ENCODE measurements around the gene INAFM2.

Gene INAFM2

DNA sequence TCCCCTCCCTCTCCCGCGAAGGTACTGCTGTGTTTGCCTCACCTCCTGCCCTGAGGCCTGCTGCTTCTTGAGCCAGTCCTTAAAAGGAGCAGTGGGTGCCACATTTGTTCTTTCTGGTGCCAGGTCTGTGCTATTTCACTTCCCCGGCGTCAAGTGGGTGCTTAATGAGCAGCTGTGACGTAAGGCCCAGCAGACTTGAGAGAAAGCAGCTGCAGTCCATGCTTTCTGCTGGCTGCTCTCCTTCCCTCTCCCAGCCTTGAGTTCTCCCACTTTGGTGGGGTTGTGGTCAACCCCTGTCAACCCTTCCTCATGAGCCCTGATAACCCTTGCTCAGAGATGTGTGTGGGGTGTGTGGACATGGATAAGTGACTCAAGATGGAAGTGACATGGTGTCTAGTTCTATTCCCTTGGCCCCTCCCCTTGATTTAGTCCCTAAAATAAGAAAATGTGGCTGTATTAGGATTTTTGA lies 6.9 kb downstream of the INAFM2 start:
- no peak for DNase-seq

DNA sequence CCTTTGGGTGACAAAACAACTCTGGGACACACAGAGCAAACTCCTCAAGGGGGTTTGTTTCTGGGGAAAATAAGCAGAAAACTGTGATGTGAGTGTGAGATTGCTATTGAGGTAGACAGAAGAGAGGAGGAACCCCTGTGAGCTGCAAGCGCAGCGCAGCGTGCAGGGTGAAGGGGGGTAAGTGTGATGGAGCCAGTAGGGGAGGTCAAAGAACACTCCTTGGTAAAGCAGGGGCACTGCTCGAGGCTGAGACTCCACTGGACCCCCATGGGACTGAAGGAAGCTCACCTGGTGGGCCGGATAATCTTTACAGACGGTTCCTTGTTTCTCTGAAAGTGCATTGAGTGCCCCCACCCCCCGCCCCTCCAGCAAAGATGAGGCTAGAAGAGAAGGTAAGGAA lies 7.5 kb downstream of the INAFM2 start:
- DNase-seq: no peak

GRCh38 chr15:40331637-40332036 lies 8.1 kb downstream of the INAFM2 start:
- DNase-seq: no peak

DNA sequence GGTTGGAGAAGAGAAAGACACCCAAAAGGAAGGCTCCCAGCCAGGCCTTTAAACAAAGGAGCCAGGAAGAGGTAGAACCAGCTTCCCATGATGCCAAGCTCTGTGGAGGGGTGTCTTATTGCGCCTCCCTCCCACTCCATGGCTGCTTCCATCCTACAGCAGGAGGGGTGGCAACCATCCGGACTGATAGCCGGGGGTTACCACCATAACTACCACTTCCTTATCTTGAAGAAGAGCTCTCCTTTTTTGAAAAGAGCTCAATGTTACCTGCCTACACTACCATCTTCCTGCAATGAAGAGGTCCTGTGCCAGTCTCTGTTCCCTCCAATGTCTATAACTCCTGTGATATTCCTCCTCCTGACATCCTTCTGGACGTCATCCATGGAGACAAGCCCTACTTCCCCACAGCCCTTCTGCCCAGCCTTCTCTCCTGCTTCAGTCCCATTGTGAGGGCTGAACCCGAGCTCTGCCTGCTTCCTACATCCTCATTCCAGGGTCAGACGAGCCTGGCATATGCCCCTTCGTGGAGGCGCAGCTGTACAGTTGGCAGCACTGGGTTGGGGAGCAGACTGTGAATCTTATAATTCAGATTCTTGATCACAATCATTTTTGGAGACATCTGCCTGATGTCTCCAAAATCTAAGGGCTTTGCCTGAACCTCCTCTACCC lies 8.8 kb downstream of the INAFM2 start:
- no peak for DNase-seq

DNA sequence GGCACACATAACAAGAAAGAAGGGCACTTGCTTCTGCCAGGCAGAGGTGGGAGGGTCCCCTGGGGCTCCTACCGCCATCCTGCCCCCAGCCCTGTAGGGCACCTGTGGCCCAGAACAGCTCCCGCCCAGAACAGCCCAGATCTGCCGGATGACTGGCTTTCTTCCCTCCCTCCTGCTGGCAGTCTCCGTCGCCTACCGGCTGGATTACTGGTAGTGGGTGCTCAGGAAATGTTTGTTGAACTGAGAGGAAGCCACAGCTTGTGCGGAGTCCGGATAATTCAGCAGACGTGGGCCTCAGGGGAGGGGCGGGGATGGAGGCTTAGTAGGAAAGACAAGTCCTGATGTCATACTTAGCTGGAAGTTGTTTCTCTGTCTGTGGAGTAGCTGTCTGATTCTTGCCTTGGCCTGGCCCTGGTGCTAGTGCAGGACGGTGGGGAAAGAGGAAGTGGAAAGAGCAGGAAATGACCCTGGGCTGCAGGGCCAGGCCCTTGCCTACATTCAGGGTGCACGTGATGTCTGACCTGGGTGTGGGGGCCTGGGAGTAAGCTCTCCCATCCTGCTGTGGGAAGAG lies 10.5 kb downstream of the INAFM2 start:
- peak; percentile 76 for DNase-seq

GRCh38 chr15:40334541-40334940 lies 11.0 kb downstream of the INAFM2 start:
- no peak for DNase-seq

GRCh38 chr15:40334941-40335795 lies 11.7 kb downstream of the INAFM2 start:
- no peak for DNase-seq

- peak; percentile 96 for DNase-seq
Measured at GRCh38 chr15:40335938-40336743, 12.6 kb downstream of the INAFM2 start.

DNA sequence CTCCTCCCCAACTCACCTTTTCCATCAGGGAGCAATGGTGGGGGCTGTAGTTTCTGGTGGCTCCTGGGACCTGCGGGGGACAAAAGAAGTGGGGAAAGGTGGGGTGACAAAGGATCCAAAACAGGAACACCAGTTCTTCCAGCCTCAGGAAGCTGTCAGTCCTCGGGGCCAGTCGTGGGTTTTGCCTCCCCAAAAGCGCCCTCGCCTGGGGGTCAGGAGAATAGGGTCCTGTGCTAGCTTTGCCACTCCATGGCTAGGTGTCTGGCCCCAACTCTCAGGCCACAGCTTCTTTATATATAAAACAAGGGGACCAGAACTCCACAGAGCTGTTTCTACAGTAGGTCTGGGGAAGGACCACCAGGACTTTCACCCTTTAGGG lies 13.2 kb downstream of the INAFM2 start:
- no peak for DNase-seq

GRCh38 chr15:40337597-40337996 lies 14.1 kb downstream of the INAFM2 start:
- no peak for DNase-seq

DNA sequence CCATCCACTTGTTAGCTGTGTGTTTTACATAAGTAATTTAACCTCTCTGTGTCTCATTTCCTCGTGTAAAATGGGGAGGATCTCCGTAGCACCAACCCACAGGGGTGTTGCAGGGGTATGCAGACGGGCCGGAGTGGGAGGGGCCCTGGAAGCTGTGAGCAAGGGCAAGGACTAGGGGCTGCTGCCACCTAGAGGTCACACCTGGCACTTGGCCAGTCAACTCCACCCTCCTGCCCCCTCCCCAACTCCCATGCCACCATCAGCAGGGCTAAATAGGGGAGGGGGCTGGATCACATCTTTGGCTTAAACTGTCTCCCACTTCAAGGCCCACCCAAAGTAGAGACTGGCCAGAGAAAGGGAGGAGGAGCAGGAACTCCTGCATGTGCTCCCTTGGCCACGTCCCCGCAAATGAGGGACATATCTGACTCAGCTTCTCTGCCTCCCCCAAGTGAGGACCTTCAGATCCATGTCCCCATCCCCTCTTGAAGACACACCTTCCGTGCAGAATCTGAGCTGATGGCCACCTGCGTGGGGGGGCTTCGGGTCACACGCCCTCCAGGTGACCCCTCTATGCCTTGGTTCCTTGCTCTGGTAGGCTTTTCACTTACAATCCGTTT lies 14.7 kb downstream of the INAFM2 start:
- peak; percentile 29 for DNase-seq

- DNase-seq: no peak
Measured at GRCh38 chr15:40338921-40339620, 15.6 kb downstream of the INAFM2 start.

- no peak for DNase-seq
Measured at GRCh38 chr15:40339621-40339945, 16.1 kb downstream of the INAFM2 start.

- DNase-seq: peak; percentile 63
Measured at GRCh38 chr15:40340038-40340739, 16.7 kb downstream of the INAFM2 start.

- peak; percentile 90 for DNase-seq
Measured at GRCh38 chr15:40340740-40341400, 17.4 kb downstream of the INAFM2 start, which contains the start of gene CCDC9B. CCDC9B (minus strand) TSS chr15:40340939; CDS start chr15:40340819, 120 bp downstream.

DNA sequence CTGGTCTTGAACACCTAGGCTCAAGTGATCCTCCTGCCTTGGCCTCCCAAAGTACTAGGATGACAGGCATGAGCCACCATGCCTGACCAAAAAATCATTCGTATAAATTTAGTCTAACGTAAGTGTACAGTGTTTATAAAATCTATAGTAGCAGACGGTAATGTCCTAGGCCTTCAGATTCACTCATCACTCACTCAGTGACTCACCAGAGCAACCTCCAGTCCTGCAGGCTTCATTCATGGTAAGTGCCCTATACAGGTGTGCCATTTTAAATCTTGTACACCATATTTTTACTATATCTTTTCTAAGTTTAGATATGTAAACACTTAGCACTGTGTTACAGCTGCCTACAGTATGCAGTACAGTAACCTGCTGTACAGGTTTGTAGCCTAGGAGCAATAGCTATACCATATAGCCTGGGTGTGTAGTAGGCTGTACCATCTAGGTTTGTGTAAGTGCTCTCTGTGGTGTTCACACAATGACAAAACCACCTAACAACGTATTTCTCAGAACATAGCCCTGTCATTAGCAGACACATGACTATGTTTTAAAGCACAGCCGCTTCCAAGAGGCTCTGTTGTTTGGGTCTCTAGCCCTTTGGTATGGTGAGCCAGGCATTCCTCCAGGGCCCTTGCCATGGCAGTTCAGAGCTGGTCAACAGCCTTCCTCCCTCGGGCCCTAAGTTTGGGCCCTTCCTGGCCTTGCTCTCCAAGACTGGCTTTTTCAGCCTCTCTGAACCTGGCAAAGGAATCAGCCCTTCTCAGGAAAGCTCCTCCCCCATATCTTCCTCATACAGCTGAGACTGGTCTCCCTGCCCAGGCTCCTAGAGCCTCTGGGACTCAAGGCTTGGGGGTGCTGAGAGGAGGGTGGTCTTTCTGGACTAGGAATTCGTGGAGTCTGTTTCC lies 19.2 kb downstream of the INAFM2 start:
- DNase-seq: no peak

- DNase-seq: no peak
Measured at GRCh38 chr15:40343512-40343911, 20.0 kb downstream of the INAFM2 start.

GRCh38 chr15:40344217-40344616 lies 20.7 kb downstream of the INAFM2 start:
- no peak for DNase-seq

DNA sequence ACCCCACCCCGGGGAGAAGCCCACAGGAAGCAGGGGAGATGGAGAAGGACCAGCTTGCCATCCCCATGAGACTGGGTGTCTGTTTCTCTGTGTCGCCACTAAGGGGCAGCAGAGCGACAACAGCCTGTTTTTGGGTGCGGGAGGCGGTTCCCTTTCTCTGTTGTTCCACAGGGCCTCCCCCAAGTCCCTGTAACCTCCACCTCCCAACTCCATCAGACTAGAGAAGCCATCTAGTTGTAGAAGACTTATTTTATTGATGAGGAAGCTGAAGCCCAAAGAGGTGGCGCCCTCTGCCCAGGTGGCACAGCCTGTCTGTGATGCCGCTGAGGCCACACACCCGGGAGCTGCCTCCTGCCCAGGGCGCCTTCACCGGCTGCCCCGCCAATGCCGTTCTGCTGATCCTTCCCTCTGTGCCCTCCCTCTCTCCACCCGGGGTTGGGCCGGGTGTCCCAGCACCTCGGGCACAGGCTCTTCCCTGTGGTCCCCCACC lies 21.2 kb downstream of the INAFM2 start:
- DNase-seq: peak; percentile 41
